ENCODE results near the gene ASB11.
"Not testable (repeated sequence)": the region's sequence is repeated elsewhere in the genome, so short reads cannot be mapped to it uniquely, and the experiment has no call there.

ASB11 gene

DNA sequence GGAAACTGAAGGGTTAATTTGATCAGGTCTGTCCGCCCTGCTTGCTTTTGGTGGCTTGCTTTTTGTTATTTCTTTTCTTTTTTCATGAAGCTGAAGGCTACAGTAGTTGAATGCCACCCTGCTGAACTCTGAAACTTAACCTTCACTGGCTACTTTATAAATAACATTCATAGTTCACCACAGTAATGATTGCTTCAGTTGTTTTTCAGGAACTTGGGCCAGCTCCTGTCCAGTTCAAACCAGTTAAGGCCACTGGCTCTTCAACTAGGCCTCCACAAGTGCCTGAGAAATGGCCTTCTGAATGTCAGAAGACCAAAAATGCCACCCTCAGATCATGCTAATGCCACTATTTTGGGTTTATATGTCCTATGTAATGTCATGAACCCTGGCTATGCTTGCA lies 37.8 kb downstream of the ASB11 start (continued):
- TF ChIP-seq ZNF121 (tag by site-specific recombination; IDR thresholded peaks at IDR 0.05) (no peak), ZNF626 (tag by site-specific recombination; IDR thresholded peaks at IDR 0.05) (no peak), KLF17 (tag by site-specific recombination; IDR thresholded peaks at IDR 0.05) (no peak), ZNF629 (tag by site-specific recombination; IDR thresholded peaks at IDR 0.05) (no peak), ZNF558 (tag by site-specific recombination; IDR thresholded peaks at IDR 0.05) (no peak)
- TF ChIP-seq, protein P1, sequence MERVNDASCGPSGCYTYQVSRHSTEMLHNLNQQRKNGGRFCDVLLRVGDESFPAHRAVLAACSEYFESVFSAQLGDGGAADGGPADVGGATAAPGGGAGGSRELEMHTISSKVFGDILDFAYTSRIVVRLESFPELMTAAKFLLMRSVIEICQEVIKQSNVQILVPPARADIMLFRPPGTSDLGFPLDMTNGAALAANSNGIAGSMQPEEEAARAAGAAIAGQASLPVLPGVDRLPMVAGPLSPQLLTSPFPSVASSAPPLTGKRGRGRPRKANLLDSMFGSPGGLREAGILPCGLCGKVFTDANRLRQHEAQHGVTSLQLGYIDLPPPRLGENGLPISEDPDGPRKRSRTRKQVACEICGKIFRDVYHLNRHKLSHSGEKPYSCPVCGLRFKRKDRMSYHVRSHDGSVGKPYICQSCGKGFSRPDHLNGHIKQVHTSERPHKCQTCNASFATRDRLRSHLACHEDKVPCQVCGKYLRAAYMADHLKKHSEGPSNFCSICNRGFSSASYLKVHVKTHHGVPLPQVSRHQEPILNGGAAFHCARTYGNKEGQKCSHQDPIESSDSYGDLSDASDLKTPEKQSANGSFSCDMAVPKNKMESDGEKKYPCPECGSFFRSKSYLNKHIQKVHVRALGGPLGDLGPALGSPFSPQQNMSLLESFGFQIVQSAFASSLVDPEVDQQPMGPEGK (tag by site-specific recombination; IDR thresholded peaks at IDR 0.05) = no peak

DNA sequence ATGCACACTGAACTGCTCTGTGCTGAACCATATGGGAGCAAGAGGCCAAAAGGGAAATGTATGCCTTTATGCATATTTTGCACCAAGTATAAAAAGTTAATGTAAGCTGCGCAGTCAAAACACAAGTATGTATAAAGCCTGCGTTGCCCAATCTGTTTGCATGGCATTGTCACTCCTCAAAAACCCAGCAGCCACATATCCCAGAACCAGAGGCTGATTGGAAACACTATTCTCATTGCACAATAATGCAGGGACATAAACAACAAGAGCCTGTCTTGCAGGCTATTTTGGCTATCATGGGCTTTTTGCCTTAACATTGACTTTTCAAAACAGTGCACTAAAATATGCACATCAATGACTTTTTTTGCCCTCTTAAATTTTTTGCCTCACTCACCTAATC lies 40.5 kb downstream of the ASB11 start:
- ChIA-PET CTCF (interaction anchor here (0.6 kb wide), 2 partner anchors 523 to 1554 kb away, joined by 3 to 7 read pairs; no protein-coding TSS in a partner anchor), POLR2A (no interaction called here)
- Histone ChIP-seq H3K4me1 (ENCODE audit: control insufficient read depth, insufficient read depth, low read length) (no peaks in the 10 kb centered on the region), H3K36me3 (ENCODE audit: control insufficient read depth in 2 of 2, insufficient read depth in 1 of 2, low read length in 2 of 2) (no peaks in the 10 kb centered on the region), H3K27ac (ENCODE audit: extremely low read depth, low read depth, low read length) (no peak overlapping the region), H3K9me3 (ENCODE audit: control insufficient read depth, insufficient read depth, low read depth, low read length) (no peaks in the 10 kb centered on the region), H3K4me3 (ENCODE audit: low read depth, low read length) (no peak overlapping the region)
- TF ChIP-seq ZNF26 (tag by site-specific recombination; IDR thresholded peaks at IDR 0.05) (no peak), ZNF391 (tag by site-specific recombination; IDR thresholded peaks at IDR 0.05; ENCODE audit: borderline replicate concordance, low read depth) (no peak), ZIC2 (tag by site-specific recombination; IDR thresholded peaks at IDR 0.05) (no peak)
- TF ChIP-seq, protein P2, sequence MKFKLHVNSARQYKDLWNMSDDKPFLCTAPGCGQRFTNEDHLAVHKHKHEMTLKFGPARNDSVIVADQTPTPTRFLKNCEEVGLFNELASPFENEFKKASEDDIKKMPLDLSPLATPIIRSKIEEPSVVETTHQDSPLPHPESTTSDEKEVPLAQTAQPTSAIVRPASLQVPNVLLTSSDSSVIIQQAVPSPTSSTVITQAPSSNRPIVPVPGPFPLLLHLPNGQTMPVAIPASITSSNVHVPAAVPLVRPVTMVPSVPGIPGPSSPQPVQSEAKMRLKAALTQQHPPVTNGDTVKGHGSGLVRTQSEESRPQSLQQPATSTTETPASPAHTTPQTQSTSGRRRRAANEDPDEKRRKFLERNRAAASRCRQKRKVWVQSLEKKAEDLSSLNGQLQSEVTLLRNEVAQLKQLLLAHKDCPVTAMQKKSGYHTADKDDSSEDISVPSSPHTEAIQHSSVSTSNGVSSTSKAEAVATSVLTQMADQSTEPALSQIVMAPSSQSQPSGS (tag by site-specific recombination; IDR thresholded peaks at IDR 0.05; ENCODE audit: low read depth) = no peak
- TF ChIP-seq, protein P3, sequence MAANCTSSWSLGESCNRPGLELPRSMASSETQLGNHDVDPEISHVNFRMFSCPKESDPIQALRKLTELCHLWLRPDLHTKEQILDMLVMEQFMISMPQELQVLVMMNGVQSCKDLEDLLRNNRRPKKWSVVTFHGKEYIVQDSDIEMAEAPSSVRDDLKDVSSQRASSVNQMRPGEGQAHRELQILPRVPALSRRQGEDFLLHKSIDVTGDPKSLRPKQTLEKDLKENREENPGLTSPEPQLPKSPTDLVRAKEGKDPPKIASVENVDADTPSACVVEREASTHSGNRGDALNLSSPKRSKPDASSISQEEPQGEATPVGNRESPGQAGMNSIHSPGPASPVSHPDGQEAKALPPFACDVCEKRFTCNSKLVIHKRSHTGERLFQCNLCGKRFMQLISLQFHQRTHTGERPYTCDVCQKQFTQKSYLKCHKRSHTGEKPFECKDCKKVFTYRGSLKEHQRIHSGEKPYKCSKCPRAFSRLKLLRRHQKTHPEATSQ (tag by site-specific recombination; IDR thresholded peaks at IDR 0.05) = no peak

- H3K4me3 ChIP-seq (ENCODE audit: low read depth, low read length); H3K36me3 ChIP-seq (ENCODE audit: control insufficient read depth in 2 of 2, insufficient read depth in 1 of 2, low read length in 2 of 2); H3K4me1 ChIP-seq (ENCODE audit: control insufficient read depth, insufficient read depth, low read length); POLR2A ChIA-PET; CTCF ChIA-PET; H3K27ac ChIP-seq (ENCODE audit: extremely low read depth, low read depth, low read length); H3K9me3 ChIP-seq (ENCODE audit: control insufficient read depth, insufficient read depth, low read depth, low read length): not testable (repeated sequence)
Observed at GRCh38 chrX:15273275-15273674, 42.2 kb downstream of the ASB11 start.

DNA sequence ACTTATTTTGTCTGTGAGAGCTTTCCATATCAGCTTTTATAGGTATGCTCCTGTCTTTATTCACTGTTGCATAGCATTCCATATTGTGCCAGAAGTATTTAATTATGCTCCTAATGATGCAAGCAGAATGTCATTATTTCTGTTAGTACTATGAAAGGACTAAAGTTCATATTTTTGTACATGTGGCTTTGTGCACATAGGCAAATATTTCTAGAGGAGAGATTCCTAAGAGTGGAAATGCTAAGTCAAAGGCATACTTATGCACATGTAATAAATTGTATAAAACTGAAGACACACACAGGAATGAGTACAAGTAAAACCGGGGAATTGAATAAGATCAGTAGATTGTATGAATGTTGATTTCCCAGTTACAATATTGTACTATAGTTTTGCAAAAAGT lies 43.7 kb downstream of the ASB11 start:
- CTCF ChIA-PET = interaction anchor here (0.6 kb wide), 1 partner anchor 279 kb away, joined by 3 read pairs; no protein-coding TSS in a partner anchor
- Histone ChIP-seq H3K4me3 (ENCODE audit: low read depth, low read length) (no peak overlapping the region), H3K27ac (ENCODE audit: extremely low read depth, low read depth, low read length) (no peak overlapping the region), H3K36me3 (ENCODE audit: control insufficient read depth in 2 of 2, insufficient read depth in 1 of 2, low read length in 2 of 2) (no peaks in the 10 kb centered on the region), H3K4me1 (ENCODE audit: control insufficient read depth, insufficient read depth, low read length) (no peaks in the 10 kb centered on the region), H3K9me3 (ENCODE audit: control insufficient read depth, insufficient read depth, low read depth, low read length) (no peaks in the 10 kb centered on the region)
- TF ChIP-seq ZNF157 (tag by site-specific recombination; IDR thresholded peaks at IDR 0.05) = no peak
- TF ChIP-seq ZNF830 (tag by site-specific recombination; IDR thresholded peaks at IDR 0.05; ENCODE audit: low read depth) = no peak
- POLR2A ChIA-PET = no interaction called here
